HG03045 (cell line): ENCODE data around the gene XAGE1A.
"Not testable (repeated sequence)": the region's sequence is repeated elsewhere in the genome, so short reads cannot be mapped to it uniquely, and the experiment has no call there.

Experiments used
- ATAC-seq: cut with Tn5 transposase; IDR thresholded peaks from one replicate; pipeline ENCODE4 v1.9.1; 2021; ENCODE audit warnings: mild to moderate bottlenecking, moderate library complexity; ENCODE audit not compliant: unreplicated experiment

The XAGE1A gene, protein sequence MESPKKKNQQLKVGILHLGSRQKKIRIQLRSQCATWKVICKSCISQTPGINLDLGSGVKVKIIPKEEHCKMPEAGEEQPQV

GRCh38 chrX:52495545-52496418 lies at the start of gene XAGE1A:
Gene XAGE1A (plus strand): TSS chrX:52495808. CDS start chrX:52497362, 1,554 bp downstream.
- ATAC-seq = not testable (repeated sequence)

DNA sequence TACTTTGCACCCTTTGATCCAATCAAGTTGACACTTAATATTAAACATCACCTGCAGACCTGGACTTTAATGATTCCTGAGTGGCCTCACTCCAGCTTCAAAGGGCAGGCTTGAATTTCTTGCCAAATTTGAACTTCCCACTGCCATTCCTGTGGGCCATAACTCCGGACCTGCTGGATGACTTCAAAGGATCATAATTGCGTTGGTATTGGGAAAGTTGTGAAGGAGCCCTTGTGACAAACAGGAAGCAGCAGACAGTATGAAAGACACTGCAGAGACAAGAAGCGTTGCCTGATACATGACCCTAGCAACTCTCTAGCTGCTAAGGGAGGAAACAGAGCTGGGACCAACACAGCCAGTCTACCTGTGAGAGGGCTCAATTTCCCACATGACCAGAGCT lies 43.6 kb upstream of the XAGE1A start:
- ATAC-seq = not testable (repeated sequence)

- ATAC-seq = not testable (repeated sequence)
Observed at GRCh38 chrX:52471301-52471700, 24.3 kb upstream of the XAGE1A start.

DNA sequence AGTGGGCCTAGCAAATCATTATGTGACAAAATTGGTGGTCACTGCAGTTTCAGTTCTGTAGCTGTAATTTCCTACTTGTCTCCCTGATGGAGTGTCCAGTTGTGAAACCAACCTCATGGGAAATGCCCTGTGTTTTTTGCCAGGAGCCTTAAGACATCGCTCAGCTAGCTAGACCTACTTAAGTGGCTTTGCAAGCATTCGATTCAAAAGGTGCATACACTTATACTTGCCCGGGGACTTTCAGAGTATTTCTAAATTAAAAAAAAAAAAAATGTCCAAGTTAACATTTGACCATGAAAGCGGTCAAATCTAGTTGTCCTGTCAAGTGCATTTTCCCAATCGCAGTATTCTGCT lies 788 bp downstream of the XAGE1A start:
- not testable (repeated sequence) for ATAC-seq

DNA sequence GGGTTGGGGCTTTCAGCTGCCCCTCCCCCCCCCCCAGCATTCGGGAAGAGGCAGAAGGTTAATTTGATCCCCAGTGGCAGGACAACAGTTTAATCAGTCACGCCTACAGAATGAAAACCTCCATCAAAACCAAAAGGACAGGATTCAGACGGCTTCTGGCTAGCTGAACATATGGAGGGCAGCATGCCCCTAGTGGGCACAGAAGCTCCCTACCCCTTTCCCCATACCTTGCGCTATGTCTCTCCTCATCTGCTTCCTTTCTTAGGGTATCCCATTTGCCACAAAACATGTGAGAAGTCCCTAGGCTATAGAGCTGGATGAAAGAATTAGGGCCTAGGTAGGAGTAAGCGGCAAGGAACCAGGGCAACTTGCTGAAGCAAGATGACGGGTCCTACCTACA lies 5.8 kb downstream of the XAGE1A start:
- ATAC-seq = not testable (repeated sequence)

DNA sequence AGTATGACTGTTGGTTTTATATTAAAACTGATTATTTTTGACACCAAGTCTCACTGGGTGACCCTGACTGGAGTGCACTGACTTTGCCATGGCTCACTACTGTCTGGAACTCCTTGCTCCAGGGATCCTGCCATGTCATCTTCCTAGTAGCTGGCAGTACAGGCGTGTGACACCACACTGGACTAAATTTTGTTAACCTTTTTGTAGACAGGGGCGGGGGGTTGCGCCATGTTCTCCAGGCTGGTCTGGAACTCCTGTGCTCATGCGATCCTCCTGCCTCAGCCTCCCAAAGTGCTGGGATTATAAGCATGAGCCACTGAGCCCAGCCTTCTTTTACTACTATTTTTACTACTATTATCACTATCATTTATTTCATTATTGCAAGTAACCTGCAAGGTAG lies 8.9 kb downstream of the XAGE1A start:
- ATAC-seq = no peak

- no peak for ATAC-seq
Observed at GRCh38 chrX:52507331-52507730, 11.7 kb downstream of the XAGE1A start.

DNA sequence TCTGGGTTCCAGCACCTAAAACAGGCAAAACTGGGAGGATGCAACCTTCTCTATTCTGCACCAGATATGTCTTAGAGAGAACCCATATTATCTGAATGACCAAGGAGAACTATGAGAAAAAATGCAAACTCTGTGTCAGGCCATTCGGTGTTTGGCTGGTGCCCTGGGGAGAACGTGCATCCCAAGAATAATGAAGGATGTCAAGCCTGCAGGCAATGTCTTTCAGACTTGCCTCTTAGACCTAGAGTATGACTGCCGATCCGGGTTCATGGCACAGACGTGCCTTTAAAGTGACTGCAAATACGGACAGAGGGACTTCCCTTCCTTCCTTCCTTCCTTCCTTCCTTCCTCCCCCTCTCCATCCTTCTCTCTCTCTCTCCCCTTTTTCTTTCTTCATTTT lies 14.3 kb downstream of the XAGE1A start:
- ATAC-seq = no peak

DNA sequence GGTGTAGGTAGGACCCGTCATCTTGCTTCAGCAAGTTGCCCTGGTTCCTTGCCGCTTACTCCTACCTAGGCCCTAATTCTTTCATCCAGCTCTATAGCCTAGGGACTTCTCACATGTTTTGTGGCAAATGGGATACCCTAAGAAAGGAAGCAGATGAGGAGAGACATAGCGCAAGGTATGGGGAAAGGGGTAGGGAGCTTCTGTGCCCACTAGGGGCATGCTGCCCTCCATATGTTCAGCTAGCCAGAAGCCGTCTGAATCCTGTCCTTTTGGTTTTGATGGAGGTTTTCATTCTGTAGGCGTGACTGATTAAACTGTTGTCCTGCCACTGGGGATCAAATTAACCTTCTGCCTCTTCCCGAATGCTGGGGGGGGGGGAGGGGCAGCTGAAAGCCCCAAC lies 15.5 kb downstream of the XAGE1A start:
- ATAC-seq = not testable (repeated sequence)

GRCh38 chrX:52516110-52516986 lies 20.7 kb downstream of the XAGE1A start:
- not testable (repeated sequence) for ATAC-seq

DNA sequence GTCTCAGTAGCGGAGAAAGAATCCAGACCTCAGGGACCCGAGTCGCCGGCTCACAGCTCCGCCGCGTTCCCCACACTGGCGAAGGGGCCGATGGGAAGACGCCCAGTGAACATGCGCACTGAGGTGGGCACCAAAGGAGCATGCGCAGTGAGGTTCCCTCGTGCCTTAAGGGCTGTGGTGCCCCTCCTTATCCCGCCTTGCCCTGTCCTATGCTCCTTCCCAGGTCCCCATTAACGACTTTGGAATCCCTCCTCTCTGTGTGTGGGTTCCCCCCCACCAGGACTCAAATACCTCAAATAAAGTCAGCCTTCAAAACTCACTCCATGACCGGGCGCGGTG lies 21.3 kb downstream of the XAGE1A start, which contains the start of gene XAGE1B:
Gene XAGE1B (minus strand): TSS at position 77 of the 339 bp plus-strand sequence. CDS start 1,536 bp downstream, outside the sequence.
- not testable (repeated sequence) for ATAC-seq

DNA sequence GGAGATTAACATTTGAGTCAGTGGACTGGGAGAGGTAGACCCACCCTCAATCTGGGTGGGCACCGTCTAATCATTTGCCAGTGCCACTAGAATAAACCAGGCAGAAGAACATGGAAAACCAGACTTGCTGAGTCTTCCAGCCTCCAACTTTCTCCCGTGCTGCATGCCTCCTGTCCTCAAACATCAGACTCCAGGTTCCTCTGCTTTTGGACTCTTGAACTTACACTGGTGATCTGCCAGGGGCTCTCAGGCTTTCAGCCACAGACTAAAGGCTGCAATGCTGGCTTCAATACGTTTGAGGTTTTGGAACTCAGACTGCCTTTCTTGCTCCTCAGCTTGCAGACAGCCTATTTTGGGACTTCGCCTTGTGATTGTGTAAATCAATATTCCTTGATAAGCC lies 45.4 kb downstream of the XAGE1A start:
- not testable (repeated sequence) for ATAC-seq

DNA sequence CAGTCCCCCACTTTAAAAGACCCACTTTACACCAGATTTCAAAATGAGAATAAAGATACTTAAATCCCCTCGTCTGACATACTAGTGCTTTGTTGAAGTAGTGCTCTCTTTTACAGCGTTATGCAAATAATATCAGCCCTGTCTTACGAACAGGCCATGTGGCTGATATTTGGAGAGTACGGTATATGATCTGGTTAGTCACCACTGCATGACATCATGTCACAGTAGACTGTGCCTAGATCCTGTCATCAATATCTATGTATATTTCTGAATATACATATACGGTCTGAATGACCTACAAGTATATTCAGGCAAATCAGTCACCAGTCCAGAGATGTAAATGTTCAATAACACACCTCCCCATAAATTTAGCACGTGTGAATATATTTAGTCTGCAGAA lies 46.7 kb downstream of the XAGE1A start:
- no peak for ATAC-seq

DNA sequence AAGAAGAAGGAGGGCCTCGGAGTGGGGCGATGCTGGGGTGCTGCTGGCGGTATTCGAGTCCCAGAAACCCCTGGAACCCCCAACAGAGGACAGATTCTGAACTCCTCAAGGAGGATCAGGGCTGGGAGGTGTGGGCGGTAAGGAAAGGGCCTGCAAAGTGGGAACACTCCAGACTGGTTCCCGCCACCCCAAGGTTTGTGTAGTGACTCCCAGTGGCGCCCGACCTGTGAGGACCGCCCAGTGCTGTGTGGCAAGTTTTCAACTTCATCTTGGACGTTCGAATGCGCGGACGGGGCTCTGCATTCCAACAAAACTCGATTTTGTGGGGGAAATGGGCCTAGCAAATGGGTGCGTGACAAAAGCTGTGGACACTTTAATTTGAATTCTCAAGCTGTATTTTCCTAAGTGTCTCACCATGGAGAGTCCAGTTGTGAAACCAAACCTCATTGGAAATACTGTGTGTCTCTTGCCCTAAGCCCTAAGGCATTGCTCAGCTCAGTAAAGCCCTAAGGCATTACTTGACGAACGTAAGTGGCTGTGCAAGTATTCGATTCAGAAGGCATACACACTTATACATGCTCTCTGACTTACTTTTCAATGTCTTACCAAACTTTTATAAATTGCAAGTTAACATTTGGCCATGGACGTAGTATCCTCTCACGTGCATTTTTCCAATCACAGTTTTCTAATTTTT lies 48.7 kb downstream of the XAGE1A start:
- ATAC-seq = no peak

- not testable (repeated sequence) for ATAC-seq
Observed at GRCh38 chrX:52548769-52549168, 53.2 kb downstream of the XAGE1A start.
